IMR-90 (cell line): Measurements from ENCODE around the gene CLDN7. TPM values are rescaled to one million over a fixed set of nuclear protein-coding genes. Genes with fewer than 3 reads are reported as not detected.

Source experiments
- ATAC-seq: fragments of 200-7000 bp; cut with Tn5 transposase; 2 replicates; pipeline ENCODE4 v1.9.1; 2020; ENCODE audit warnings: low read depth, mild to moderate bottlenecking, moderate library complexity
- BruUV-seq: library from RNA; stranded (reverse); fragments of 400-500 nt; replicated peaks from 2 replicates; lab custom pipeline; 2021; lab: Mats Ljungman, UMichigan
- CTCF ChIA-PET: fragments of 300-600 bp; formaldehyde crosslinking; extraction: SDS; loops from one replicate; lab custom pipeline; 2021; ENCODE audit warnings: antibody characterized with exemption; lab: Yijun Ruan, JAX
- POLR2A ChIA-PET: fragments of 300-600 bp; sonication (Branson Sonifier 250); formaldehyde crosslinking; loops from one replicate; lab custom pipeline; 2022; ENCODE audit warnings: antibody characterized with exemption; ENCODE audit not compliant: unreplicated experiment; lab: Charles Lee
- DNase-seq: peaks from one replicate; pipeline ENCODE4 v3.0.0; 2013
- H2AFZ ChIP-seq: replicated peaks from 2 replicates; pipeline ENCODE3; 2013; ENCODE audit warnings: low read length, mild to moderate bottlenecking; ENCODE audit not compliant: poor library complexity
- H2AK5ac ChIP-seq: 2 replicates; pipeline ENCODE4 v1.6.1; 2013; ENCODE audit warnings: low read depth, low read length, inconsistent platforms
- H2AK9ac ChIP-seq: replicated peaks from 2 replicates; pipeline ENCODE3; 2013; ENCODE audit warnings: mild to moderate bottlenecking, low read depth, low read length, moderate library complexity; ENCODE audit not compliant: poor library complexity
- H2BK120ac ChIP-seq: 2 replicates; pipeline ENCODE4 v1.6.1; 2013; ENCODE audit warnings: low read depth, low read length, inconsistent platforms
- H2BK15ac ChIP-seq: 3 replicates; pipeline ENCODE4 v1.6.1; 2013; ENCODE audit warnings: low read depth, low read length, inconsistent platforms
- H2BK20ac ChIP-seq: 2 replicates; pipeline ENCODE4 v1.6.1; 2013; ENCODE audit warnings: low read depth, mild to moderate bottlenecking, inconsistent platforms, low read length, moderate library complexity
- H2BK5ac ChIP-seq: 2 replicates; pipeline ENCODE4 v1.6.1; 2013; ENCODE audit warnings: mild to moderate bottlenecking, low read depth, low read length, inconsistent platforms; ENCODE audit not compliant: poor library complexity, severe bottlenecking
- H3K14ac ChIP-seq: replicated peaks from 2 replicates; pipeline ENCODE4 v1.6.1; 2013; ENCODE audit warnings: low read depth, low read length, inconsistent platforms
- H3K18ac ChIP-seq: 2 replicates; pipeline ENCODE4 v1.6.1; 2013; ENCODE audit warnings: low read depth, low read length, control low read depth
- H3K23ac ChIP-seq: 2 replicates; pipeline ENCODE4 v1.6.1; 2013; ENCODE audit warnings: low read depth, low read length, inconsistent platforms
- H3K27ac ChIP-seq: 2 replicates; pipeline ENCODE4 v1.5.1; 2013; ENCODE audit warnings: mild to moderate bottlenecking, control low read depth, low read length; ENCODE audit not compliant: insufficient read depth
- H3K27me3 ChIP-seq: 2 replicates; pipeline ENCODE4 v1.6.1; 2013; ENCODE audit warnings: low read length; ENCODE audit not compliant: control insufficient read depth, insufficient read depth
- H3K36me3 ChIP-seq: 2 replicates; pipeline ENCODE4 v1.6.1; 2013; ENCODE audit warnings: low read length, mixed read lengths; ENCODE audit not compliant: control insufficient read depth, insufficient read depth
- H3K4ac ChIP-seq: 2 replicates; pipeline ENCODE4 v1.6.1; 2013; ENCODE audit warnings: low read depth, low read length, inconsistent platforms
- H3K4me1 ChIP-seq: 2 replicates; pipeline ENCODE4 v1.6.1; 2013; ENCODE audit warnings: low read length, mixed read lengths; ENCODE audit not compliant: control insufficient read depth, insufficient read depth
- H3K4me2 ChIP-seq: 2 replicates; pipeline ENCODE4 v1.6.1; 2013; ENCODE audit warnings: low read depth, mild to moderate bottlenecking, control low read depth, low read length, moderate library complexity
- H3K4me3 ChIP-seq: 2 replicates; pipeline ENCODE4 v1.5.1; 2013; ENCODE audit warnings: low read depth, mild to moderate bottlenecking, control low read depth, low read length, moderate library complexity; ENCODE audit not compliant: insufficient read depth
- H3K56ac ChIP-seq: 2 replicates; pipeline ENCODE4 v1.6.1; 2013; ENCODE audit warnings: low read length, inconsistent platforms; ENCODE audit not compliant: insufficient read depth; ENCODE audit errors: extremely low read depth
- H3K79me1 ChIP-seq, 2 experiments: 2 replicates each; pipeline ENCODE4 v1.6.1; 2013; ENCODE audit warnings: low read length in 2 of 2, inconsistent platforms in 1 of 2, low read depth in 1 of 2
- H3K9ac ChIP-seq: 2 replicates; pipeline ENCODE4 v1.6.1; 2013; ENCODE audit warnings: low read depth, low read length, control low read depth
- H3K9me1 ChIP-seq: 2 replicates; pipeline ENCODE4 v1.6.1; 2013; ENCODE audit warnings: low read length, inconsistent platforms; ENCODE audit not compliant: insufficient read depth
- H3K9me3 ChIP-seq: 2 replicates; pipeline ENCODE4 v1.6.1; 2013; ENCODE audit warnings: low read length; ENCODE audit not compliant: control insufficient read depth, insufficient read depth
- H4K20me1 ChIP-seq: 2 replicates; pipeline ENCODE4 v1.6.1; 2013; ENCODE audit warnings: low read length, inconsistent platforms; ENCODE audit not compliant: insufficient read depth
- H4K5ac ChIP-seq: 2 replicates; pipeline ENCODE4 v1.6.1; 2013; ENCODE audit warnings: mild to moderate bottlenecking, low read depth, low read length, control low read depth
- H4K8ac ChIP-seq, 2 experiments: 2 replicates each; pipeline ENCODE4 v1.6.1; 2013; ENCODE audit warnings: low read depth in 2 of 2, low read length in 2 of 2, control low read depth in 1 of 2, inconsistent platforms in 1 of 2
- H4K91ac ChIP-seq: 2 replicates; pipeline ENCODE4 v1.6.1; 2013; ENCODE audit warnings: low read depth, low read length, inconsistent platforms; ENCODE audit not compliant: insufficient read depth
- BHLHE40 ChIP-seq: fragments of 150-350 bp; IDR thresholded peaks from 2 replicates; pipeline ENCODE4 v1.6.1; 2016; ENCODE audit warnings: mild to moderate bottlenecking, low read depth, low read length
- CEBPB ChIP-seq: IDR thresholded peaks from 2 replicates; pipeline ENCODE4 v1.6.1; 2012; ENCODE audit warnings: low read depth, low read length, improper control_type of control experiment
- CHD1 ChIP-seq: IDR thresholded peaks from 2 replicates; pipeline ENCODE4 v1.6.1; 2012; ENCODE audit warnings: low read depth, low read length, improper control_type of control experiment
- CTCF ChIP-seq: conservative IDR thresholded peaks from 2 replicates; pipeline ENCODE4 v1.5.1; 2012; ENCODE audit warnings: mild to moderate bottlenecking, low read depth, low read length, improper control_type of control experiment
- ELK1 ChIP-seq: fragments of 150-350 bp; IDR thresholded peaks from 2 replicates; pipeline ENCODE4 v1.6.1; 2016; ENCODE audit warnings: low read depth, mild to moderate bottlenecking, low read length, moderate library complexity, borderline replicate concordance
- FOS ChIP-seq: fragments of 150-350 bp; IDR thresholded peaks from 2 replicates; pipeline ENCODE4 v1.6.1; 2016; ENCODE audit warnings: low read depth, low read length
- MAZ ChIP-seq: IDR thresholded peaks from 2 replicates; pipeline ENCODE4 v1.6.1; 2012; ENCODE audit warnings: low read depth, mild to moderate bottlenecking, low read length, improper control_type of control experiment, moderate library complexity, borderline replicate concordance
- MXI1 ChIP-seq: IDR thresholded peaks from 2 replicates; pipeline ENCODE4 v1.6.1; 2012; ENCODE audit warnings: low read depth, mild to moderate bottlenecking, low read length, moderate library complexity, borderline replicate concordance
- NFE2L2 ChIP-seq: fragments of 150-350 bp; IDR thresholded peaks from 2 replicates; pipeline ENCODE4 v1.6.1; 2016; ENCODE audit warnings: low read depth, mild to moderate bottlenecking, low read length
- POLR2A ChIP-seq: IDR thresholded peaks from 2 replicates; pipeline ENCODE4 v1.6.1; 2012; ENCODE audit warnings: mild to moderate bottlenecking, low read depth, low read length
- RAD21 ChIP-seq: IDR thresholded peaks from 2 replicates; pipeline ENCODE4 v1.6.1; 2012; ENCODE audit warnings: low read length, improper control_type of control experiment
- RFX5 ChIP-seq: IDR thresholded peaks from 2 replicates; pipeline ENCODE4 v1.8.0; 2012; ENCODE audit warnings: low read depth, mild to moderate bottlenecking, low read length, moderate library complexity
- SMC3 ChIP-seq: fragments of 150-350 bp; IDR thresholded peaks from 2 replicates; pipeline ENCODE4 v1.6.1; 2016; ENCODE audit warnings: low read depth, mild to moderate bottlenecking, antibody characterized with exemption, low read length, moderate library complexity
- USF2 ChIP-seq: fragments of 150-350 bp; IDR thresholded peaks from 2 replicates; pipeline ENCODE4 v1.6.1; 2017; ENCODE audit warnings: mild to moderate bottlenecking, antibody characterized with exemption, low read length, low read depth
- WGBS, 2 experiments: methylation state at CpG; one replicate each; pipeline versions ENCODE4 v1.1.5 to v1.1.7; 2013; ENCODE audit warnings: missing lambda C conversion rate in 2 of 2; ENCODE audit not compliant: insufficient read length in 1 of 2; ENCODE audit errors: extremely low coverage in 2 of 2; 5-methylcytosine and 5-hydroxymethylcytosine counted together
- dilution Hi-C: fragments of 300-500 bp; cut with HindIII; formaldehyde crosslinking; loops from one replicate; pipeline ENCODE4 v1.14.3; 2018; ENCODE audit warnings: low sequenced_read_pairs; ENCODE audit not compliant: unreplicated experiment
- in situ Hi-C: fragments of 300-500 bp; cut with MboI; formaldehyde crosslinking; loops from 3 replicates; pipeline ENCODE4 v1.14.3; 2019; ENCODE audit warnings: low sequenced_read_pairs, inconsistent platforms, mixed read lengths
- intact Hi-C: fragments of 100-400 bp; cut with micrococcal nuclease; formaldehyde crosslinking; loops from 2 replicates; pipeline ENCODE4 v1.10.0; 2022
- polyA plus RNA-seq, 3 experiments: library from polyadenylated mRNA; depleted of rRNA; stranded (reverse); fragments of >200 nt; gene quantifications; 2 replicates each; pipeline ENCODE4 v1.2.3, GENCODE V29; 2012; ENCODE audit warnings: low replicate concordance in 1 of 3
- total RNA-seq: library from RNA; depleted of rRNA; stranded (reverse); fragments of >200 nt; gene quantifications from 2 replicates; pipeline ENCODE4 v1.2.3, GENCODE V29; 2012

CLDN7 gene
- total and polyA plus RNA-seq, 2 of the 4 experiments (the other 2 are of a cell fraction): 1.4 TPM

DNA sequence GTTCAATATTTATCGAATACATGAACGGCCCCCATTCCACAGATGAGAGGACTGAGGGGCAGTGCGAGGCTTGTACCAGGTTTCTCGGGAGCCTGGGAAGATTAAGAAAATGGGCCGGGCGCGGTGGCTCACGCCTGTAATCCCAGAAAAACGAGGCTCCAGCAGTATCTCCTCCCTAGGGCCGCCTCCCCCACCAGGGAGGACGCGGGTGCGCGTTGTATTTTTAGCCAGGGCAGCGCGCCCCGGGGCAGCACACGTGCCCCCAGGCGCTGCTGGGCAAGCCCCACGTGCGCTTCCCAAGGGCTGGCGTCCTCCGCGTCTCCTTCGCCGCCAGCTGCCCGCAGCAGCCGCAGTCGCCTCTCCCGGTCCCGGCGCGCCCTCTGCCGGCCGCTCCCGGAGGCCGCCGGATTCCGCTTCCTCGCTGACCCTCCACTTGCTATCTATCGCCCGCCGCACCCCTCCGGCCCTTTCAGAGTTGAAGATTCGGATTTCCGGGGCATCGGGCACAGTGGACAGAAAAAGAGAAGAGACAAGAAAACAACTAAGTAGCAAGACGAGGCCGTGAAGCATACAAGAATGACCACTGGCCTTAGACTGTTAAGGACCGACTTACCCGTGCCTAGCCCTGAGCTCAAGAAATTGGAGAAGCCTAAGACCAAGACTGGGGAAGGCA lies 34.0 kb upstream of the CLDN7 start:
- no peak overlapping the region for H3K27ac ChIP-seq
- no peak overlapping the region for H3K14ac ChIP-seq
- H2AK9ac ChIP-seq: peak overlapping the region; percentile 20
- H3K56ac ChIP-seq: no peak overlapping the region
- peak overlapping the region; percentile 62 for H3K4me2 ChIP-seq
- H3K23ac ChIP-seq: no peak overlapping the region; the same call in 1 of the 2 replicates
- H3K9me3 ChIP-seq: no peaks in the 10 kb centered on the region; the same call in 1 of the 2 replicates
- H3K18ac ChIP-seq: no peak overlapping the region
- ATAC-seq (peak; percentile 93), DNase-seq (peak; percentile 74)
- H2AFZ ChIP-seq: peak overlapping the region; percentile 88
- H2AK5ac ChIP-seq: no peak overlapping the region
- peak overlapping the region in 1 of 2 experiments; percentile 83; a peak in 1 of 4 replicates for H4K8ac ChIP-seq
- no peak overlapping the region; the same call in 1 of the 2 replicates for H3K4me3 ChIP-seq
- no peaks in the 10 kb centered on the region; the same call in 1 of the 2 replicates for H3K9me1 ChIP-seq
- POLR2A ChIA-PET: no interaction called here
- no TSS peak for BruUV-seq
- in situ Hi-C loops: no loop called here
- peaks cover 44% of the 10 kb centered on the region for H3K27me3 ChIP-seq
- no peak overlapping the region for H2BK5ac ChIP-seq
- no peak overlapping the region for H2BK15ac ChIP-seq
- H4K20me1 ChIP-seq: 0 out of 2 replicates have a peak, but pooled peaks cover 3% of the 10 kb centered on the region
- H3K4me1 ChIP-seq: peaks cover 3% of the 10 kb centered on the region
- no peak overlapping the region for H3K4ac ChIP-seq
- no peak overlapping the region for H2BK20ac ChIP-seq
- H4K5ac ChIP-seq: no peak overlapping the region
- H2BK120ac ChIP-seq: no peak overlapping the region
- 3% methylated on average over 30 of the region's 51 CpGs; no CpG with 5 or more reads in 1 of the 2 experiments for WGBS, 2 experiments
- H3K79me1 ChIP-seq: no peaks in the 10 kb centered on the region
- CTCF ChIA-PET: interaction anchor here (0.5 to 2.0 kb wide), 8 partner anchors 9 to 250 kb away, joined by 3 to 17 read pairs (median 4); partner anchors contain the start of gene SLC2A4
- no peak overlapping the region for H4K91ac ChIP-seq
- H3K36me3 ChIP-seq: no peaks in the 10 kb centered on the region
- dilution Hi-C loops: no loop called here
- intact Hi-C loops: loop anchor here (1.0 to 5.0 kb wide), 4 partner anchors 16 to 251 kb away; partner anchors contain the start of gene PHF23
- H3K9ac ChIP-seq: no peak overlapping the region
- TF ChIP-seq MXI1 (peak; percentile 98), FOS (0 out of 2 replicates have a peak, but pooled peaks have one; percentile 13), BHLHE40 (peak; percentile 94), CTCF (peak; percentile 94), CEBPB (no peak), RAD21 (peak; percentile 95), CHD1 (no peak), POLR2A (0 out of 2 replicates have a peak, but pooled peaks have one; percentile 39), NFE2L2 (no peak), USF2 (peak; percentile 92), RFX5 (no peak), MAZ (peak; percentile 66; the same call in 1 of the 2 replicates), SMC3 (peak; percentile 92), ELK1 (no peak)
